ENCODE results near the gene IGIP.
"Not testable (repeated sequence)": the region's sequence is repeated elsewhere in the genome, so short reads cannot be mapped to it uniquely, and the experiment has no call there.

Gene IGIP

DNA sequence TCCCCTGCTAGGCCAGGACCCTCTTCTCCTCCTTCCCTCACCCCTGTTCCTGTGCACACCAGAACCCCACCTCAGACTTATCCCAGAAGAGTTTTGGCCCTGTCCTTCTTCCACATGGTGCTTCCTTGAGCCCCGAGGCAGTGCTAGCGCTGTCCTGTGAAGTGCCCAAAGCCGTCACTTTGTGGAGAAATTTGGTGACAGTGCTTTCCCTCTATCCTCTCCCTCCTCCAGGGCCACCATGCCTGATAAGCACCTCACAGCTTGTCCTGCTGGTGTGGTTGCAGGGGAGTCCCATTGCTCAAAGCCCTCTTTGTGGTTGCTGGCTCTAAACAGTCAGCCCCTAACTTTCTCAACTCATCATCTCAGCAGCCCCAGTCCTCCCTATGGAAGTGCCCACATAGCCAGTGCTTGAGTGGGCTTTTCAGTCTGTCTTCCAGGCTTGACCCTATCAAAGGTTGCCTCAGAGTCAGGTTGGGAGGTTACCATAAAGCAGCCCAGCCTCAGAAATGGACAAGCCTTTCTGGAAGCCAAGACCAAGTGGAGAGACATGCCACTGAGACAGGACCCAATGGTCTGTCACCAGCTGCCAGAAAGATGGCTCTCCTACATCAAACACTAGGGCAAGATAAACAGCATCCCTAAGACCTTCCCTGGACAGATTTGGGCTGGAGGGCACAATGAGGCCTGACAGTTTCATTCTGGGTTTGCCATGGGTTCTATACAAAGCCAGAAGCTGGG, 18.0 kb downstream of the IGIP start:
- DNase-seq, result no peak

DNA sequence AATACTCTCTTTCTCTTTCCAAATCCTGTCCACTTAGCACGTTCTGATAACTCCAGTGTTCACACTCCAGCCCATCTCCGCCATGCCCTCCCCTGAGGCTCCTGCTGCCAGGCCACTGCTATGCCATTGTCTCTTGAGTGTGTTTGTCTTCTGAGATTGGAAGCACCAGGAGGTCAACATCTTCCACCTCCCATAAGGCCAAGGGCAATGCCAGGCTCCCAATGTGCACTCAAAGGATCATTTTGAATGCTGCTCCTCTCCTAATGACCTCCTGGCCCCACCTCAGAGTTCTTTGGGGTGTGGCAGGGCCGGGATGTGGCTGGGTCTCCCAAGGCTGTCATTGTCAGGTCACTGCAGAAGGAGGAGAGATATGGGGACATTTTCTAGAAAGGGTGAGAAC, 19.5 kb downstream of the IGIP start:
- DNase-seq, result no peak

GRCh38 chr5:140145818-140146522, 20.2 kb downstream of the IGIP start:
- no peak for DNase-seq

DNA sequence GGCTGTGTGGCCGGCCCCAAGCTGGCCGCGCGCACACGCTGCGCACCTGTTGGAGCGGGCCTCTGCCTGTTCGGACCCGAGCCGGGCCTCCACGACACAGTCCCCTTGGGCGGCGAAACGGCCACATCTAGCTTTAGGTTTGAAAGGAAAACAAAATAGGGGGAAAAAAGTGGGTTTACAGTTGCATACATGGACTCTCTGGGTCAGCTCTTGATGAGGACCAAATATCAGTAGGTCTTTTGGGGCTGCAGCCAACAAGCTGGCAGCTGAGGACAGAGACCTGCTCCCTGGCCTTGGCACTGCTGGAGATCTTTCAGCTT, 20.7 kb downstream of the IGIP start:
- DNase-seq, result no peak

DNA sequence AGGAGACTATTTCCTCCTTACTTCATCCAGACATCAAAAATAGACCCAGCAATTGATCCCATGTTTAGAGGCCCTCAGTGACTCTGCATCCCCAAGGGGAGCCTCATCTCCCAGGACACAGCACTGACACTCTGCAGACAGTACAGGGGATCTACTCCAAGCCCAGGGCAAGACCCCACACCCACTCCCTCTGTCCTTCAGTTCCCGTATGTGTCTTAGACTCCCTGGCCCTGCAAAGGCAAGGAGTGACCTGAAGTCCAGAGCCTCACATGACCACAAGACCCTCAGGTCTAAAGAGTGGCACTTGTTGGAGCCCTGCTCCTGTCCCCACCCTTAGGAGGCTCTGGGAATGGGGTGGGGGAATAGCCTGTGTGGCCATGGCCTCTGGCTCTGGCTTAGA, 21.7 kb downstream of the IGIP start:
- DNase-seq, result no peak

GRCh38 chr5:140148508-140148907, 22.8 kb downstream of the IGIP start:
- DNase-seq, result no peak

DNA sequence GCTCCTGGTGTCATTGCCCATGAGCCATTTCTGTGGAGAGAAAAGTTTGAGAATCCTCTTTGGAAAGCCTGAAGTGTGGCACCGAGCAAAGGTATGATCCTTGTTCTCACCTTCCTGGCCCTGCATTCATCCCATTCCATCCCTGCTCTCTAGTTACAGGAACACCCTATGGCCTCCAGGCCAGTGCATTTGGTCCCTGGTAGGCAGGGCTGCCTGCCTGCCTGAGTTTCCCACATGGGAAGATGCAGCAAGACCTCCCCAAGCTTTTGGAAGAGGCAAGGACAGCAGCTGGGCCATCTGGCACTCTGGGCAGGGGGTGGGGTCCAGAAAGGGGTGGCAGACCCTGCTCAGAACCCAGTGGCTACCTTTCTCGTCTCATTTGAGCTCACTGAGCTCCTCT, 24.5 kb downstream of the IGIP start:
- no peak for DNase-seq

DNA sequence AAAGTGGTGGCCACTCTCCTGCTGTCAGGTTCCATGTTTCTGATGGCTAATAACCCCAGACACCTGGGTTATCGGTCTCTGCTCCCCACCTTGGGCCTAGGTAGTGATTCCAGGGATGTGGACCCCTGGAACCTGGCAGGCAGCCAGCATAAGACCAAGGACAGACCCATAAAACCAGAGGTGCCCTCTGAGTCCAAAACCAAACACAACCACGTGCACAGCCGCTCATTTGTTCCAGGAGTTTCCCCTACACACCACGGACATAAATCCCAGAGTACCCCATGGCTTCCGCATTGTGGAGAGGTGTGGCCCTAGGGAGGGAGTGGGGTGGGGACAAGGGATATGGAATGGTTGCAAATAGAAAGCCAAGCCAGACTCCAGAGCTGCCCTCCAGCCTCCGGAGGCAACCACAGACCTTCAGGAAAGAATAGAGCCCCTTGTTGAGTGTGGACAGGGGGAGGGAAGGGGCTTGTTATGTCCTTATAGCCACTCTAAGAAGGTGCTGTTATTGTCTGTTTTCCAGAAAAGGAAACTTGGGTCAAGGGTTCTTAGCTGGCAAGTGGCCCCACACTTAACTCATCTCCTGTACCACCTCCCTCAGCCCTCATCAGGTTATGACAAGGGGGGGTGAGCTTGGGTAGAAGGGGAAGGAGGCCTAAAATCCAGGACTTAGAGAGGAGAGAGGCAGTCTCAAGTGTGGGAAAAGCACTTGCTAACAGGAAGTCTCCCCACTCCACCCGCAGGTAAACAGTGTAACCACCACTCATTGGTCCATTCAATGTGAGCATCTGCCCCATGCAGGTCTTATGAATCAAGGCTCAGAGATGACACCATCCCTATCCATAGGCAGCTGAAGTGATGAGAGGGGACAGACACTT, 25.6 kb downstream of the IGIP start:
- no peak for DNase-seq

DNA sequence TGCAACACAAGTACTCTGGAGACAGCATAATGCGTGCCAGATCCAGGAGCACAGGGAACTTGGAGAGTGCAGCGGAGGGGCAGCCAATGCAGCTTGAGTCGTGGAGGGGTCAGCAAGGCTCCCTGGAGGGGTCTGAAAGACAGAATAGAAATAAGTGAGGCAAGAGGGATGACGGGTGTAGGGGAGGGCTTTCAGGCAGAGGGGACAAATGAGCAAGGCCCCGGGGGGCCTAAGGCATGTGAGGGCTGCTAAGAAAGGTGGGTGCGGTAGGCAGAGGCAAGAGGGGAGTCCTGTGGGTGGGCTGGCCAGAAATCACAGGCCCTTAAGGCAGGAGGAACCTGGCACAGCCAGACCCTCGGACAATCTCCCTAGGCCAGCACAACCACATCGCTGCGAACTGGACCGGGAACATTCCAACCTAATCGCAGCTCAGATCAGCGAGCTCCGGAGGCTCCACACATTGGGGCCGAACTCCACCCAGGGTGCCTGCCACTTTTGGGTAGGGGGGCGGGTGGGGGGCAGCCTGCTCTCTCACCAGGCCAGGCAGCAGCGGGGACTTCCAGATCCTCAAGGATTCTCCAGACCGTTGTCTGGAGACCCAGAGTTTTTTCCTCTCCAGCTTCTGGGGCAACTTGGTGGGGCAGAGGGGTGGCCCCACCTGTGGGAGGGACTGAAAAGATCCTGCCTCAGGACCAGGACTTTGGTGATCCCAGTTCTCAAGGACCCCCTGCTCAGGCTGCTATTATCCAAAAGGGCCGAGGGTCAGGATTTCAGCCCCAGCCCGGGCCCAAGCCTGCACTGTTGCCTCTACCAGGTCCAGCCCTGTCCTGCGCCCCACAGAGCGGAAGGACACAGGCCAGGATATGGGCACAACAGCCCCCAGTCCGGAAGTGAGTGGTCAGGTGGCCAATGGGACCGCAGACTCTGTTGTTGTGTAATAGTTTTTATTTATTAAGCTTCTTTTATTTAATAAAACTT, 26.6 kb downstream of the IGIP start:
- no peak for DNase-seq

DNA sequence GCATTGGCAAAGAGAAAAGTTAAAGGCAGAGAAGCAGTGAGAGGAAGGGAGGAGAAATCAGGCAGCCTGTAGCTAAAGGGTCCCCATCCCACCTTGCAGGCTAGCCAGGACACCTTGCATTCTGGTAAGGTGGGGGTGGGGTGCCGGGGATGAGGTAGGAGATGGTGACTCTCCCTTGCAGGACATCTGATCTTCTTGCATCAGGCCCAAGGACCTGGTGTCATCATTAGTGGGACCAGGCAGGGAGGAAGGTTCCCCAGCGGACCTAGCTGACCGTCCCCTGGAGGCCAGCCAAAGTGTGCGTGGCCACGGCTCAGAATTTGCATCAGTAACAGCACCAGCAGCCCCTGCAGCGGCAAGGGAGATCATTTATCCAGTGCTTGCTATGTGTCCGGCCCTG, 27.5 kb downstream of the IGIP start:
- DNase-seq, result no peak

GRCh38 chr5:140153905-140154304, 28.2 kb downstream of the IGIP start:
- DNase-seq, result no peak

DNA sequence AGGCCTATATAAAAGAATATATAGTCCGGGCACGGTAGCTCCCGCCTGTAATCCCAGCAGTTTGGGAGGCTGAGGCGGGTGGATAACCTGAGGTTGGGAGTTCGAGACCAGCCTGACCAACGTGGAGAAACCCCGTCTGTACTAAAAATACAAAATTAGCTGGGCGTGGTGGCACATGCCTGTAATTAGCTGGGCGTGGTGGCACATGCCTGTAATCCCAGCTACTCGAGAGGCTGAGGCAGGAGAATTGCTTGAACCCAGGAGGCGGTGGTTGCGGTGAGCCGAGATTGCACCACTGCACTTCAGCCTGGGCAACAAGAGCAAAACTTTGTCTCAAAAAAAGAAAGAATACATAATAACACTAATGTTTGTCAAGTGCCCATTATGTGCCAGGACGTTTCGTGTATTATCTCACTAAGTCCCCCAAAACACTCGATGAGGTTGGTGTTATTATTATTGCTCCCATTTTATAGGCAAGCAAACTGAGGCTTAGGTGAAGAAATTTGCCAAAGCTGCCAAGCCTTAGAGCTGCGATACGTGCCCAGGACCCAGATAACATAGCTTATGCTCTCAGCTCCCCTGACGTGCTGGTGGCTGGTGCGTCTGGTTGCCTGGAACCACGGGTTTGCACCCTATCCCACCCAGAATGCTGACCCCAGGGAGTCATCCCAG, 29.1 kb downstream of the IGIP start:
- DNase-seq, result not testable (repeated sequence)

DNA sequence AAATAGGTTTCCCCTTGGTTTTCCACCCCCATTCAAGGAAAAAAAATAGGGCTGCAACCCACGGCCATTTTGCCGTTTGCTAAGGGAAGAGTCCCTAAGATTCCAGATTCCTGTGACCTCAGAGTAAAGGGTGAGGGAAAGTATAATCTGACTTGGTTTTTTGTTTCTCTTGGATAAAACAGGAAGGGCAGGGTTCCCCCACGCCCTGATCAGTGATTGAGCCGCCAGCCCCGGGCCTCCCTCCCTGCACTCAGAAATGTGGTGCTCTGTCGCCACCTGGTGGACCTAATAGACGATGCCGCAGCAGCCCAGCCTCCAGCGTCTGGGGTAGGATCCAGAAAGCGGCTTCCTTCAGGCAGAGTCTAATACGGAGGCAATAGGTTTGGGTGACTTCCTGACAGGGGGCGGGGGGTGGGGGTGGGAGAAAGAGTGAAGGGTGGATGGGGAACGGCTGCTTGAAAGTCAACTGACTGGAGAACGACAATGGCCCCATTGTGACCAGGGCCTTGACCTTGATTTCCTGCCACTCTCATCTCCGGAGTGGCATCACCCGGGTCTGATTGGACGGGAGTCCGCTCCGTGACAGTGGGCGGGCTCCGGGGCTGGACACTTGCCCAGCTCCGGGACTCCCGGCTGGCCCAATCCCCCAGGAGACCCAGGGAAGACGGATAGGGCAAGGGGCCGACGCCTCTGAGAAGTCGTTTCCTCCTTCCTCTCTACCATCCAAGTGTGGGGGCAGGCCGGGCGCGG, 31.5 kb downstream of the IGIP start:
- peak; percentile 34 for DNase-seq

DNA sequence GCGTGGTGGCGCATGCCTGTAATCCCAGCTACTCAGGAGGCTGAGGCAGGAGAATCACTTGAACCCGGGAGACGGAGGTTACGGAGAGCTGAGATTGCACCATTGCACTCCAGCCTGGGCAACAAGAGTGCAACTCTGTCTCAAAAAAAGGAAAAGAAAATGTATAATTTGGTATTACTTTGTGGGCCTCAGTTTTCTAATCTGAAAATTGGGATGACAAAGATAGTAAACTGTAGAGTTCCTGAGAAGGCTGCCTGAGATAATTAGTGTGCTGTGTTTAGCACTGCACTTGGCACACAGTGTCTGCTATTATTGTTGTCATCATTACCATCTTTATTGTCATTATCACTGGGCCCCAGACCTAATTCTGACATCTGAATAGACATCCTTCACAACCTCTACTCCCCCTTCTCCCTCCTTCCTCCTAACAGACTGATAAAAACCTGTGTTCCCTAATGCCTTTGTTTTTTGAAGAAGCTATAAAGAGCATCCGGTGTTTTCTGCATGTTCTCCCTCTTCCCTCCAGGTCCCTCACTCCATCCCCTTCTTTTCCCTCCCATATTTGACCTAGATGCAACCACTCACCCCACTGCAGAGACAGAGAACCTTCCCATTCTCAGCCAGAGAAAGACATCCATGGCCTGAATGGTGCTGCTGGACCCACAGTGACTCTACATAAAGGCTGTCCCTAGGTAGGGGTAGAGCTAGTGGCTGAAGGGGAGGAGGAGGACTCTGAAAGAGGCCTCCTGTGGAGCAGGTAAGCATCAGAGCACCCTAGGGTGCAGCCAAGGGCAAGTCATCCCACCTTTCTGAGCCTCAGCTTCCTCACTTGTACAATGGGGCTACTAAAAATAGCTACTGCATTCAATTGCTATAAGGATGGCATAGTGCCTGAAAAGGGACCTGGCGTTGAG, 33.5 kb downstream of the IGIP start:
- no peak for DNase-seq

DNA sequence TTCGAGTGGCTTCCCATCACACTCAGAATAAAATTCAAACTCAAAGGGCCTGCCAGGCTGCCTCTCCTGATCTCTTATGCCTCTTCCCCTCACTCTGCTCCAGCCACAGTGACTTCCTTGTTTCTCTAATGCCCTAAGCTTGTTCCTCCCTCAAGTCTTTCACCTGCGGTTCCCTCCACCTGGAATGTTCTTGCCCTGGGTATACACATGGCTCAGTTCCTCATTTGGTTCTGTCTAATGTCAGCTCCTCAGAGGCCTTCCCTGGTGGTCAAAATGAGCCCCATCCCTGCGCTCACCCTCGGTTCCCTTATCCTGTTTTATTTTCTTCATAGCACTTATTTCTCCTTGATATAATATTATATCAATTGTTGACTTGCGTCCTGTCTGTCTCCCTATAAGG, 36.5 kb downstream of the IGIP start:
- no peak for DNase-seq

GRCh38 chr5:140162781-140163180, 37.0 kb downstream of the IGIP start:
- no peak for DNase-seq

DNA sequence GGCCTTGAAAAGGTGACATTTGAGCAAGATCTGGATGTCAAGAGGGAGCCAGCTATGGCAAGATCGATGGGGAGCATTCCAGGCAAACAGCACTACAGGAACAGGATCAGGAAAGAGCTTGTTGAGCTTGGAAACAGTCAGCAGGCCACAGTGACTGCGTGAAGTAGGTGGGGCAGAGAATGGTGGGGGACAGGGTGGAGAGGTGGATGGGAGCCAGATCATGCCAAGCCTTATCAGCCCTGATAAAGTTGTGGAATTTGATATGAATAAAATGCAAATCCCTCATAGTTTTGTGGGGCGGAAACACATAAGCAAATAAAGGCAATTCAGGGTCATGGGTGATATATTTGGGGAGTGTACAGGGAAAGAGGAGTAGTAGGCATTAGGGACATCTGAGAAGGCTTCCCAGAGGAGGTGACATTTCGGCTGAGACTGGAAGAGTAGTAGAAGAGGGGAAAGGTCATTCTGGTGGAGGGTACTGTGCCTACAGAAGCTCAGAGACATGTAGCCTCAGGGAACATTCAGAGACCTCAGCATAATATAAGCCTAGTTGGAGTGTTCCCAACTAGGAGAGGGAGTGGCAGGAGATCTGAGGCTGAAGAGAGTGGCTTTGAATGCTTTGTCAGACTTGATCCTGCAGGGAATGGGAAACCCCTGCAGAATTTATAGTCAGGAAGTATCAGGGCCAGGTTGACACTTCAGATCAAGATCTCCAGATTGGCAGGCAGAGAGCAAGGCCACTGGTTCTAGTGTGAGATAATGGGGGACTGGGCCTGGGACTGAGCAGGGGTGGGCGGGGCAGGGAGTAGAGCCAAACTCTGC, 39.6 kb downstream of the IGIP start:
- DNase-seq, result no peak

- no peak for DNase-seq
Observed at GRCh38 chr5:140165923-140166270, 40.2 kb downstream of the IGIP start.

- DNase-seq, result no peak
Observed at GRCh38 chr5:140166911-140167310, 41.2 kb downstream of the IGIP start.

All from KG1 (cell line).